ENCODE data around the gene SAMD14.
A peak's percentile ranks its signal among the peaks of the same experiment; 100 is the strongest.

Gene SAMD14

DNA sequence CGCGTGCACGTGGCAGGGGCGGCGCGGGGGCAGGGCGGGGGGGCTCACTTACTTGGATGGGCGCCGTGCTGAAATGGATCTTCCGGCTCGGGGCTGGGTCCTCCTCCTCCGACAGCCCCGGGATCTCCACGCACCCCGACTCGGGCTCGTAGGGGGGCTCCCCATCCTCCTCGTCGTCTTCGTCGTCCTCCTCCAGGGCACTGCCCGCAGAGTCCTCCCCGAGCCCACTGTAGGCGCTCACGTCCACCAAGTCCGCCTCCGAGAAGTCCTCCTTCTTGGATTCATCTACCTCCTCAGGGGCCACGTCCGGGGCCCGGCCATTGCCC lies 19.1 kb upstream of the SAMD14 start:
- Histone ChIP-seq H2AFZ (ENCODE audit: low read depth, low read length) (peak overlapping the region; percentile 65), H3K79me2 (ENCODE audit: insufficient read depth, low read length) (peaks cover 46% of the 10 kb centered on the region), H4K20me1 (ENCODE audit: insufficient read depth, low read length) (peaks cover 54% of the 10 kb centered on the region), H3K9ac (ENCODE audit: low read depth, low read length) (peak overlapping the region; percentile 89), H3K4me1 (ENCODE audit: insufficient read depth, low read length) (peaks cover 59% of the 10 kb centered on the region), H3K36me3 (ENCODE audit: insufficient read depth, low read length) (peaks cover 28% of the 10 kb centered on the region), H3K27ac (ENCODE audit: low read length) (peak overlapping the region; percentile 65), H3K4me3 (ENCODE audit: low read depth in 1 of 2, low read length in 2 of 2) (peak overlapping the region; percentile 58 to 72), H3K9me3 (ENCODE audit: insufficient read depth, low read length, severe bottlenecking) (no peaks in the 10 kb centered on the region), H3K27me3 (ENCODE audit: insufficient read depth, low read length, poor library complexity) (no peaks in the 10 kb centered on the region), H3K4me2 (ENCODE audit: insufficient read depth, low read length) (peak overlapping the region; percentile 88)
- ATAC-seq (ENCODE audit: insufficient read depth, low read depth): no peak
- DNase-seq: no peak
- TF ChIP-seq EZH2 (IDR thresholded peaks at IDR 0.05; ENCODE audit: borderline replicate concordance, low read depth, low read length, severe bottlenecking): no peak
- TF ChIP-seq, protein P1, sequence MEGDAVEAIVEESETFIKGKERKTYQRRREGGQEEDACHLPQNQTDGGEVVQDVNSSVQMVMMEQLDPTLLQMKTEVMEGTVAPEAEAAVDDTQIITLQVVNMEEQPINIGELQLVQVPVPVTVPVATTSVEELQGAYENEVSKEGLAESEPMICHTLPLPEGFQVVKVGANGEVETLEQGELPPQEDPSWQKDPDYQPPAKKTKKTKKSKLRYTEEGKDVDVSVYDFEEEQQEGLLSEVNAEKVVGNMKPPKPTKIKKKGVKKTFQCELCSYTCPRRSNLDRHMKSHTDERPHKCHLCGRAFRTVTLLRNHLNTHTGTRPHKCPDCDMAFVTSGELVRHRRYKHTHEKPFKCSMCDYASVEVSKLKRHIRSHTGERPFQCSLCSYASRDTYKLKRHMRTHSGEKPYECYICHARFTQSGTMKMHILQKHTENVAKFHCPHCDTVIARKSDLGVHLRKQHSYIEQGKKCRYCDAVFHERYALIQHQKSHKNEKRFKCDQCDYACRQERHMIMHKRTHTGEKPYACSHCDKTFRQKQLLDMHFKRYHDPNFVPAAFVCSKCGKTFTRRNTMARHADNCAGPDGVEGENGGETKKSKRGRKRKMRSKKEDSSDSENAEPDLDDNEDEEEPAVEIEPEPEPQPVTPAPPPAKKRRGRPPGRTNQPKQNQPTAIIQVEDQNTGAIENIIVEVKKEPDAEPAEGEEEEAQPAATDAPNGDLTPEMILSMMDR (IDR thresholded peaks at IDR 0.05; ENCODE audit: borderline replicate concordance, extremely low read depth, low read length, poor library complexity, severe bottlenecking): no peak

DNA sequence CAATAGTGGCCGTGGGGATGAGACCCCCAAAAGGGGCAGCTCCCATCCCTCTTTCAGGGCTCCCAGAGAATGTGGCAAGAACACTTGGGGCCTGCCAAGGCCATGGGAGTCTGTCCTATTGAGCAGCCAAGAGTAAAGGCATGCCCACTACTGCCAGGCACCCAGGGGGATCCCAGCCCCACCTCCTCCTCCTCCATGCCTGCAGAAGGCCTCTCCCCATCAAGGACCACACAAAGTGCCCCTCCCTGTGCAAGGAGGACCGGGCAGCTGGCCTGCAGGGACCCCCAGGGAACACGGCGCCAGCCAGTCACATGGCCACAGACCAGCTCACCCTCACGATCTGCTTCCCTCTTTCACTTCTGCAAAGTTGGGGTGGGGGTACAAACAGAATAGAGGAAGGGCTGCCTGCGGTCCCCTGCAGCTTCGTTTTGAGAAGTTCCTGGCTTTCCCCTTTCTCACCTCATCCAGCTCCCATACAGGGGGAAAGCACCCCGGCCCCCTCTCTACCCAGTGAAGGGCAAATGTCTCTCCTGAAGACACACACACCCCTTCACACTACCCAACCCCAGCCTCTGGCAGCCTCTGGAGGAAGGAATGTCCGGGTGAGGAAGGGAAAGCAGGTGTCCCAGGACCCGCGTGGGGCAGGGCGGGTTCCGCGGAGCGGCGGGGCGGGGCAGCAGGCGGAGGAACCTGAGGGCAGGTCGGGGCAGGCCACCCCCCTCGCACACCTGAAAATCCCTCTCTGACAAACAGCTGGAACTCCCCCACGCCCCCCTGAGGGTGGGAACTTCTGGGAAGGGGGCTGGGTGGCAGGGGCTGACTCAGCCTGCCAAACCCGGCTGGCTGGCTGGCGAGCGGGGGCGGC lies 18.5 kb upstream of the SAMD14 start:
- Histone ChIP-seq H3K9me3 (ENCODE audit: insufficient read depth, low read length, severe bottlenecking) (no peaks in the 10 kb centered on the region), H3K4me3 (ENCODE audit: low read depth in 1 of 2, low read length in 2 of 2) (peak overlapping the region; percentile 58 to 72; a peak in 3 of 4 replicates), H3K4me2 (ENCODE audit: insufficient read depth, low read length) (peak overlapping the region; percentile 88), H4K20me1 (ENCODE audit: insufficient read depth, low read length) (peaks cover 58% of the 10 kb centered on the region), H3K79me2 (ENCODE audit: insufficient read depth, low read length) (peaks cover 46% of the 10 kb centered on the region), H3K36me3 (ENCODE audit: insufficient read depth, low read length) (peaks cover 34% of the 10 kb centered on the region), H3K27me3 (ENCODE audit: insufficient read depth, low read length, poor library complexity) (no peaks in the 10 kb centered on the region), H3K4me1 (ENCODE audit: insufficient read depth, low read length) (peaks cover 59% of the 10 kb centered on the region), H2AFZ (ENCODE audit: low read depth, low read length) (no peak overlapping the region), H3K9ac (ENCODE audit: low read depth, low read length) (peak overlapping the region; percentile 89; the same call in 1 of the 2 replicates), H3K27ac (ENCODE audit: low read length) (peak overlapping the region; percentile 42; the same call in 1 of the 2 replicates)
- TF ChIP-seq EZH2 (IDR thresholded peaks at IDR 0.05; ENCODE audit: borderline replicate concordance, low read depth, low read length, severe bottlenecking): no peak
- DNase-seq (peak; percentile 63), ATAC-seq (ENCODE audit: insufficient read depth, low read depth) (peak; percentile 18)

DNA sequence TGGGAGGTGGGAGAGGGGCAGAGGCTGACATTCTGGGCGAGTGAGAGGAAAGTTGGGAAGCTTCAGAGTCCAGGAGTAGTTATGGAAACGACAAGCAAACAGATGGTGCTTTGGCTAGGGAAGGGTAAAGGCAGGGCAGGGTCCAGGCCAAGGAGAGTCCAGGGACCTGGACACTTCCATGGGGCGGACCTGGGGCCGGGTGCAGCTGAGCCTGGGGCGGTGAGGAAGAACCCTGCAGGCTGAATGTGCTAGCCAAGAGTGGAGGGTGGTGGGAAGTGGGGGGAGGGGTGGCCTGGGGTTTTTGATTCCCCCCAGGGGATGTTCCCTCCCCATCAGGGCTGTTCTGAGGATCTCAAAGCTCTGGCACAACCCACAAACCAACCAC lies 17.9 kb upstream of the SAMD14 start:
- H4K20me1 ChIP-seq (ENCODE audit: insufficient read depth, low read length): peaks cover 60% of the 10 kb centered on the region
- peak overlapping the region in 1 of 2 experiments; percentile 72; a peak in 2 of 4 replicates for H3K4me3 ChIP-seq (ENCODE audit: low read depth in 1 of 2, low read length in 2 of 2)
- DNase-seq (peak; percentile 20), ATAC-seq (ENCODE audit: insufficient read depth, low read depth) (no peak)
- H3K9ac ChIP-seq (ENCODE audit: low read depth, low read length): peak overlapping the region; percentile 89; the same call in 1 of the 2 replicates
- H3K4me2 ChIP-seq (ENCODE audit: insufficient read depth, low read length): peak overlapping the region; percentile 88
- peaks cover 46% of the 10 kb centered on the region for H3K79me2 ChIP-seq (ENCODE audit: insufficient read depth, low read length)
- no peaks in the 10 kb centered on the region for H3K9me3 ChIP-seq (ENCODE audit: insufficient read depth, low read length, severe bottlenecking)
- H3K27ac ChIP-seq (ENCODE audit: low read length): no peak overlapping the region; the same call in 1 of the 2 replicates
- H3K36me3 ChIP-seq (ENCODE audit: insufficient read depth, low read length): peaks cover 39% of the 10 kb centered on the region
- no peaks in the 10 kb centered on the region for H3K27me3 ChIP-seq (ENCODE audit: insufficient read depth, low read length, poor library complexity)
- no peak overlapping the region for H2AFZ ChIP-seq (ENCODE audit: low read depth, low read length)
- TF ChIP-seq EZH2 (IDR thresholded peaks at IDR 0.05; ENCODE audit: borderline replicate concordance, low read depth, low read length, severe bottlenecking): no peak
- TF ChIP-seq, protein P1 (IDR thresholded peaks at IDR 0.05; ENCODE audit: borderline replicate concordance, extremely low read depth, low read length, poor library complexity, severe bottlenecking): no peak
- H3K4me1 ChIP-seq (ENCODE audit: insufficient read depth, low read length): peaks cover 59% of the 10 kb centered on the region

Data from DND-41 (cell line).